HEK293 (cell line): ENCODE measurements around the gene GALE.

Experiments
- KLF10 ChIP-seq: fragments of 450-650 bp; IDR thresholded peaks from 2 replicates; pipeline ENCODE4 v1.5.1; 2018; ENCODE audit warnings: missing biosample characterization, mild to moderate bottlenecking, missing genetic modification characterization
- SP7 ChIP-seq: fragments of 450-650 bp; formaldehyde crosslinking; IDR thresholded peaks from 2 replicates; pipeline ENCODE4 v1.5.1; 2016; ENCODE audit warnings: missing biosample characterization, missing genetic modification characterization
- TRIM28 ChIP-seq: IDR thresholded peaks from 2 replicates; pipeline ENCODE4 v1.6.1; 2011; ENCODE audit warnings: low read length, control low read depth, borderline replicate concordance
- ZBTB17 ChIP-seq: fragments of 450-650 bp; formaldehyde crosslinking; IDR thresholded peaks from 2 replicates; pipeline ENCODE4 v1.5.1; 2016; ENCODE audit warnings: missing biosample characterization, missing genetic modification characterization
- ZBTB8A ChIP-seq: fragments of 450-650 bp; formaldehyde crosslinking; IDR thresholded peaks from 2 replicates; pipeline ENCODE4 v1.5.1; 2016; ENCODE audit warnings: missing biosample characterization, missing genetic modification characterization
- ZNF133 ChIP-seq: fragments of 450-650 bp; formaldehyde crosslinking; IDR thresholded peaks from 2 replicates; pipeline ENCODE4 v1.5.1; 2016; ENCODE audit warnings: missing biosample characterization, missing genetic modification characterization
- ZNF169 ChIP-seq: fragments of 450-650 bp; formaldehyde crosslinking; IDR thresholded peaks from 2 replicates; pipeline ENCODE4 v1.5.1; 2016; ENCODE audit warnings: missing biosample characterization, missing genetic modification characterization
- ZNF2 ChIP-seq: fragments of 450-650 bp; formaldehyde crosslinking; IDR thresholded peaks from 2 replicates; pipeline ENCODE4 v1.5.1; 2016; ENCODE audit warnings: missing biosample characterization, missing genetic modification characterization
- ZNF223 ChIP-seq: fragments of 450-650 bp; formaldehyde crosslinking; IDR thresholded peaks from 2 replicates; pipeline ENCODE4 v1.5.1; 2016; ENCODE audit warnings: missing biosample characterization, missing genetic modification characterization
- ZNF394 ChIP-seq: fragments of 450-650 bp; formaldehyde crosslinking; IDR thresholded peaks from 2 replicates; pipeline ENCODE4 v1.5.1; 2016; ENCODE audit warnings: missing biosample characterization, missing genetic modification characterization, mild to moderate bottlenecking, moderate library complexity, borderline replicate concordance
- ZNF624 ChIP-seq: fragments of 450-650 bp; formaldehyde crosslinking; IDR thresholded peaks from 2 replicates; pipeline ENCODE4 v1.5.1; 2017; ENCODE audit warnings: missing biosample characterization, missing genetic modification characterization
- ZNF660 ChIP-seq: fragments of 450-650 bp; IDR thresholded peaks from 2 replicates; pipeline ENCODE4 v1.5.1; 2018; ENCODE audit warnings: missing biosample characterization, mild to moderate bottlenecking, missing genetic modification characterization
- TF ChIP-seq, protein P1 (sequence below): fragments of 450-650 bp; formaldehyde crosslinking; IDR thresholded peaks from 2 replicates; pipeline ENCODE4 v1.5.1; 2016; ENCODE audit warnings: missing biosample characterization, missing genetic modification characterization
- TF ChIP-seq, protein P2 (sequence below): fragments of 450-650 bp; formaldehyde crosslinking; IDR thresholded peaks from 2 replicates; pipeline ENCODE4 v1.5.1; 2016; ENCODE audit warnings: missing biosample characterization, missing genetic modification characterization
- TF ChIP-seq, protein P3 (sequence below): fragments of 450-650 bp; formaldehyde crosslinking; IDR thresholded peaks from 2 replicates; pipeline ENCODE4 v1.5.1; 2016; ENCODE audit warnings: missing biosample characterization, missing genetic modification characterization
- TF ChIP-seq, protein P4 (sequence below): fragments of 450-650 bp; formaldehyde crosslinking; IDR thresholded peaks from 2 replicates; pipeline ENCODE4 v1.5.1; 2016; ENCODE audit warnings: missing biosample characterization, missing genetic modification characterization
- TF ChIP-seq, protein P5 (sequence below): fragments of 450-650 bp; formaldehyde crosslinking; IDR thresholded peaks from 2 replicates; pipeline ENCODE4 v1.5.1; 2016; ENCODE audit warnings: missing biosample characterization, missing genetic modification characterization
- TF ChIP-seq, protein P6 (sequence below): fragments of 450-650 bp; formaldehyde crosslinking; IDR thresholded peaks from 2 replicates; pipeline ENCODE4 v1.5.1; 2016; ENCODE audit warnings: missing biosample characterization, missing genetic modification characterization

The GALE gene

DNA sequence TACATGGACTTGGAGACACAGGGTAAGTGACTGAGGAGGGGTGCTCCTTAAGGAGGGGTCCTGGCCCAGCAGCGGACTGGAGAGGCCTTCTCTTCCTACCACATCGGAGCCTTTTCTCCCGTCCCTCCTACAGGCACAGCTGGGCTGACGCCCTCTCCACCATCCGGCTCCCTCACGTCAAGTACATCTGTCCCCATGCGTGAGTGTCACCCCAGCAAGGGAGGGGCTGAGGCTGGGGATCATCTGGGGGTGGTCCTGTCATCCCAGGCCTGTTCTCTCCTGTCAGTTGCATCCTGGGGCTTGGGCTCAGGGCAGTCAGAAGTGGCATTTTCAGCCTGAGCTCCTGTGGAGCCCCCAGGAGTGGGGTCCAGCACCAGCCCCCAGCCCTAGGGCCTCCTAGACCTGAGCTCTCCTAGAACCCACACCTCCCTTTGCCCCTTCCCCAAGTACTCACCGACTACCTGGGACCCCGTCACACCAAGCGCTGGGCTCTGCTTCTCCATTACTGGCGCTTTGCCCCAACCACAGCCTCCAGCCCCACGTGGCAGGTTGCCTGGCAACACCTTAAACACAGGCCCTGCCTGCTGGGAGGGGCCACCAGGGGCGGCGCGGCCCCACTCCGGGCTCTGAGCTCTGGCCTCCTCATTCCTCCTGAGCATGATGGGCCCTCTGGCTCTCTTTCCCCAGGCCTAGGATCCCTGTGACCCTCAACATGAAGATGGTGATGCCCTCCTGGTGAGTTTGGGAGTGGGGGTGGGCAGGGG lies 7.4 kb downstream of the GALE start (continued):
- TF ChIP-seq, protein P1, sequence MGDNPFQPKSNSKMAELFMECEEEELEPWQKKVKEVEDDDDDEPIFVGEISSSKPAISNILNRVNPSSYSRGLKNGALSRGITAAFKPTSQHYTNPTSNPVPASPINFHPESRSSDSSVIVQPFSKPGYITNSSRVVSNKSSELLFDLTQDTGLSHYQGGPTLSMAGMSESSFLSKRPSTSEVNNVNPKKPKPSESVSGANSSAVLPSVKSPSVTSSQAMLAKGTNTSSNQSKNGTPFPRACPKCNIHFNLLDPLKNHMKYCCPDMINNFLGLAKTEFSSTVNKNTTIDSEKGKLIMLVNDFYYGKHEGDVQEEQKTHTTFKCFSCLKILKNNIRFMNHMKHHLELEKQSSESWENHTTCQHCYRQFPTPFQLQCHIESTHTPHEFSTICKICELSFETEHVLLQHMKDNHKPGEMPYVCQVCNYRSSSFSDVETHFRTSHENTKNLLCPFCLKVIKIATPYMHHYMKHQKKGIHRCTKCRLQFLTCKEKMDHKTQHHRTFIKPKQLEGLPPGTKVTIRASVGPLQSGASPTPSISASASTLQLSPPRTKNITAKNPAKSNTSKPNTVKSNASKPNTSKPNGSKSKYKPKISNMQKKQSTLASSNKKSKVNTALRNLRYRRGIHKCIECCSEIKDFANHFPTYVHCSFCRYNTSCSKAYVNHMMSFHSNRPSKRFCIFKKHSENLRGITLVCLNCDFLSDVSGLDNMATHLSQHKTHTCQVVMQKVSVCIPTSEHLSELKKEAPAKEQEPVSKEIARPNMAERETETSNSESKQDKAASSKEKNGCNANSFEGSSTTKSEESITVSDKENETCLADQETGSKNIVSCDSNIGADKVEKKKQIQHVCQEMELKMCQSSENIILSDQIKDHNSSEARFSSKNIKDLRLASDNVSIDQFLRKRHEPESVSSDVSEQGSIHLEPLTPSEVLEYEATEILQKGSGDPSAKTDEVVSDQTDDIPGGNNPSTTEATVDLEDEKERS (tag by site-specific recombination) = no peak
- TF ChIP-seq KLF10 = no peak
- TF ChIP-seq ZNF394 = peak; percentile 67; the same call in 1 of the 2 replicates
- TF ChIP-seq, protein P2, sequence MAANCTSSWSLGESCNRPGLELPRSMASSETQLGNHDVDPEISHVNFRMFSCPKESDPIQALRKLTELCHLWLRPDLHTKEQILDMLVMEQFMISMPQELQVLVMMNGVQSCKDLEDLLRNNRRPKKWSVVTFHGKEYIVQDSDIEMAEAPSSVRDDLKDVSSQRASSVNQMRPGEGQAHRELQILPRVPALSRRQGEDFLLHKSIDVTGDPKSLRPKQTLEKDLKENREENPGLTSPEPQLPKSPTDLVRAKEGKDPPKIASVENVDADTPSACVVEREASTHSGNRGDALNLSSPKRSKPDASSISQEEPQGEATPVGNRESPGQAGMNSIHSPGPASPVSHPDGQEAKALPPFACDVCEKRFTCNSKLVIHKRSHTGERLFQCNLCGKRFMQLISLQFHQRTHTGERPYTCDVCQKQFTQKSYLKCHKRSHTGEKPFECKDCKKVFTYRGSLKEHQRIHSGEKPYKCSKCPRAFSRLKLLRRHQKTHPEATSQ (tag by site-specific recombination) = no peak
- no peak for TF ChIP-seq SP7
- TF ChIP-seq, protein P3, sequence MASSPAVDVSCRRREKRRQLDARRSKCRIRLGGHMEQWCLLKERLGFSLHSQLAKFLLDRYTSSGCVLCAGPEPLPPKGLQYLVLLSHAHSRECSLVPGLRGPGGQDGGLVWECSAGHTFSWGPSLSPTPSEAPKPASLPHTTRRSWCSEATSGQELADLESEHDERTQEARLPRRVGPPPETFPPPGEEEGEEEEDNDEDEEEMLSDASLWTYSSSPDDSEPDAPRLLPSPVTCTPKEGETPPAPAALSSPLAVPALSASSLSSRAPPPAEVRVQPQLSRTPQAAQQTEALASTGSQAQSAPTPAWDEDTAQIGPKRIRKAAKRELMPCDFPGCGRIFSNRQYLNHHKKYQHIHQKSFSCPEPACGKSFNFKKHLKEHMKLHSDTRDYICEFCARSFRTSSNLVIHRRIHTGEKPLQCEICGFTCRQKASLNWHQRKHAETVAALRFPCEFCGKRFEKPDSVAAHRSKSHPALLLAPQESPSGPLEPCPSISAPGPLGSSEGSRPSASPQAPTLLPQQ (tag by site-specific recombination) = peak; percentile 40; the same call in 1 of the 2 replicates
- TF ChIP-seq ZNF133 (tag by site-specific recombination) = no peak
- no peak for TF ChIP-seq ZNF660
- TF ChIP-seq, protein P4, sequence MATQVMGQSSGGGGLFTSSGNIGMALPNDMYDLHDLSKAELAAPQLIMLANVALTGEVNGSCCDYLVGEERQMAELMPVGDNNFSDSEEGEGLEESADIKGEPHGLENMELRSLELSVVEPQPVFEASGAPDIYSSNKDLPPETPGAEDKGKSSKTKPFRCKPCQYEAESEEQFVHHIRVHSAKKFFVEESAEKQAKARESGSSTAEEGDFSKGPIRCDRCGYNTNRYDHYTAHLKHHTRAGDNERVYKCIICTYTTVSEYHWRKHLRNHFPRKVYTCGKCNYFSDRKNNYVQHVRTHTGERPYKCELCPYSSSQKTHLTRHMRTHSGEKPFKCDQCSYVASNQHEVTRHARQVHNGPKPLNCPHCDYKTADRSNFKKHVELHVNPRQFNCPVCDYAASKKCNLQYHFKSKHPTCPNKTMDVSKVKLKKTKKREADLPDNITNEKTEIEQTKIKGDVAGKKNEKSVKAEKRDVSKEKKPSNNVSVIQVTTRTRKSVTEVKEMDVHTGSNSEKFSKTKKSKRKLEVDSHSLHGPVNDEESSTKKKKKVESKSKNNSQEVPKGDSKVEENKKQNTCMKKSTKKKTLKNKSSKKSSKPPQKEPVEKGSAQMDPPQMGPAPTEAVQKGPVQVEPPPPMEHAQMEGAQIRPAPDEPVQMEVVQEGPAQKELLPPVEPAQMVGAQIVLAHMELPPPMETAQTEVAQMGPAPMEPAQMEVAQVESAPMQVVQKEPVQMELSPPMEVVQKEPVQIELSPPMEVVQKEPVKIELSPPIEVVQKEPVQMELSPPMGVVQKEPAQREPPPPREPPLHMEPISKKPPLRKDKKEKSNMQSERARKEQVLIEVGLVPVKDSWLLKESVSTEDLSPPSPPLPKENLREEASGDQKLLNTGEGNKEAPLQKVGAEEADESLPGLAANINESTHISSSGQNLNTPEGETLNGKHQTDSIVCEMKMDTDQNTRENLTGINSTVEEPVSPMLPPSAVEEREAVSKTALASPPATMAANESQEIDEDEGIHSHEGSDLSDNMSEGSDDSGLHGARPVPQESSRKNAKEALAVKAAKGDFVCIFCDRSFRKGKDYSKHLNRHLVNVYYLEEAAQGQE (tag by site-specific recombination) = no peak
- no peak for TF ChIP-seq TRIM28
- TF ChIP-seq ZNF169 (tag by site-specific recombination) = no peak
- TF ChIP-seq, protein P5, sequence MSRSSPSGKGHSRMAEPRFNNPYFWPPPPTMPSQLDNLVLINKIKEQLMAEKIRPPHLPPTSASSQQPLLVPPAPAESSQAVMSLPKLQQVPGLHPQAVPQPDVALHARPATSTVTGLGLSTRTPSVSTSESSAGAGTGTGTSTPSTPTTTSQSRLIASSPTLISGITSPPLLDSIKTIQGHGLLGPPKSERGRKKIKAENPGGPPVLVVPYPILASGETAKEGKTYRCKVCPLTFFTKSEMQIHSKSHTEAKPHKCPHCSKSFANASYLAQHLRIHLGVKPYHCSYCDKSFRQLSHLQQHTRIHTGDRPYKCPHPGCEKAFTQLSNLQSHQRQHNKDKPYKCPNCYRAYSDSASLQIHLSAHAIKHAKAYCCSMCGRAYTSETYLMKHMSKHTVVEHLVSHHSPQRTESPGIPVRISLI (tag by site-specific recombination) = no peak
- TF ChIP-seq ZNF2 (tag by site-specific recombination) = no peak
- TF ChIP-seq ZNF624 (tag by site-specific recombination) = no peak
- TF ChIP-seq ZBTB8A (tag by site-specific recombination) = 0 out of 2 replicates have a peak, but pooled peaks have one; percentile 10
- TF ChIP-seq, protein P6, sequence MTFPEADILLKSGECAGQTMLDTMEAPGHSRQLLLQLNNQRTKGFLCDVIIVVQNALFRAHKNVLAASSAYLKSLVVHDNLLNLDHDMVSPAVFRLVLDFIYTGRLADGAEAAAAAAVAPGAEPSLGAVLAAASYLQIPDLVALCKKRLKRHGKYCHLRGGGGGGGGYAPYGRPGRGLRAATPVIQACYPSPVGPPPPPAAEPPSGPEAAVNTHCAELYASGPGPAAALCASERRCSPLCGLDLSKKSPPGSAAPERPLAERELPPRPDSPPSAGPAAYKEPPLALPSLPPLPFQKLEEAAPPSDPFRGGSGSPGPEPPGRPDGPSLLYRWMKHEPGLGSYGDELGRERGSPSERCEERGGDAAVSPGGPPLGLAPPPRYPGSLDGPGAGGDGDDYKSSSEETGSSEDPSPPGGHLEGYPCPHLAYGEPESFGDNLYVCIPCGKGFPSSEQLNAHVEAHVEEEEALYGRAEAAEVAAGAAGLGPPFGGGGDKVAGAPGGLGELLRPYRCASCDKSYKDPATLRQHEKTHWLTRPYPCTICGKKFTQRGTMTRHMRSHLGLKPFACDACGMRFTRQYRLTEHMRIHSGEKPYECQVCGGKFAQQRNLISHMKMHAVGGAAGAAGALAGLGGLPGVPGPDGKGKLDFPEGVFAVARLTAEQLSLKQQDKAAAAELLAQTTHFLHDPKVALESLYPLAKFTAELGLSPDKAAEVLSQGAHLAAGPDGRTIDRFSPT (tag by site-specific recombination) = no peak
- TF ChIP-seq ZNF223 (tag by site-specific recombination) = no peak
- peak; percentile 61 for TF ChIP-seq ZBTB17 (tag by site-specific recombination)
